Forelimb muscle (tissue), 1 donor: ENCODE data around the gene FAM13A. TPM values are rescaled to one million over a fixed set of nuclear protein-coding genes. Genes with fewer than 3 reads are reported as not detected.
"Not testable (repeated sequence)": the region's sequence is repeated elsewhere in the genome, so short reads cannot be mapped to it uniquely, and the experiment has no call there.

Experiments
- DNase-seq: peaks from one replicate; pipeline ENCODE4 v3.0.0-alpha.2; 2013; ENCODE audit warnings: low read depth
- polyA plus RNA-seq: library from polyadenylated mRNA; unstranded; fragments of 120-200 nt; gene quantifications from one replicate; pipeline ENCODE4 v1.2.1, GENCODE V29; 2013; ENCODE audit not compliant: insufficient read length

The FAM13A gene
- polyA plus RNA-seq, 1 donor: 36.0 TPM

GRCh38 chr4:89044147-89044900 lies 12.7 kb downstream of the FAM13A start:
- no peak for DNase-seq

DNA sequence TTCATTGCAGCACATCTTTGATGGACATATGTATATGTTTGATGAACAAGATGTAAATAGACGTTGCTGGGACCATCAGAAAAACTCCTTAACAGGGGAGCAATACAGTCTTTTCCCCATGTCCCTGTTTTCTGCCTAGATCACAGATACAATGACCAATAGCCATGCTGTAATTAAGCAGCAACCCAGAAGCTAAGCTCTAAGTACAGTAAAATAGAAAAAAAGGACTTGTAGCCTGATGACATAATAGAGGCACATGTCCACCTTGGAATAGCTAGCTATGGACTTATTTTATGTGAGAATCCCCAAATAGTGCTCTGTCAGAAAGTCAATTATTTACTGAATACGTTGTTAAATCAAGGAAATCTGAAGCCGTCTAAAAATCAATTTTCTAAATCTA lies 14.9 kb downstream of the FAM13A start:
- no peak for DNase-seq

GRCh38 chr4:89039730-89040338 lies 17.2 kb downstream of the FAM13A start:
- DNase-seq: no peak

DNA sequence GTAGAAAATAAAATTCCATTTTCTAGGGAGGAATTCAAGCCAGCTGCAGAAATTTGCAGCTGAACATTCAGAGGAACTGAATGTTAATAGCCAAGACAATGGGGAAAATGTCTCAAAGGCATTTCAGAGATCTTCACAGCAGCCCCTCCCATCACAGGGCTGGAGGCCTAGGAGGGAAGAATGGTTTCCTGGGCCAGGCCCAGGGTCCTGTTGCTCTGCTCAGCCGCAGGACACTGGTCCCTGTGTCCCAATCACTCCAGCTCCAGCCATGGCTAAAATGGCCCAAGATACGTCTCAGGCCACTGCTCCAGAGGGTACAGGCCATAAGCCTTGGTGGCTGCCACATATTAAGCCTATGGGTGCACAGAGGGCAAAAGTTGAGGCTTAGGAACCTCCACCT lies 20.4 kb downstream of the FAM13A start:
- no peak for DNase-seq

GRCh38 chr4:89031272-89031671 lies 25.7 kb downstream of the FAM13A start:
- DNase-seq: no peak

- no peak for DNase-seq
Observed at GRCh38 chr4:89029591-89029990, 27.4 kb downstream of the FAM13A start.

- no peak for DNase-seq
Observed at GRCh38 chr4:89026542-89026941, 30.4 kb downstream of the FAM13A start.

- DNase-seq: peak; percentile 76
Observed at GRCh38 chr4:89024051-89024675, 32.8 kb downstream of the FAM13A start.

DNA sequence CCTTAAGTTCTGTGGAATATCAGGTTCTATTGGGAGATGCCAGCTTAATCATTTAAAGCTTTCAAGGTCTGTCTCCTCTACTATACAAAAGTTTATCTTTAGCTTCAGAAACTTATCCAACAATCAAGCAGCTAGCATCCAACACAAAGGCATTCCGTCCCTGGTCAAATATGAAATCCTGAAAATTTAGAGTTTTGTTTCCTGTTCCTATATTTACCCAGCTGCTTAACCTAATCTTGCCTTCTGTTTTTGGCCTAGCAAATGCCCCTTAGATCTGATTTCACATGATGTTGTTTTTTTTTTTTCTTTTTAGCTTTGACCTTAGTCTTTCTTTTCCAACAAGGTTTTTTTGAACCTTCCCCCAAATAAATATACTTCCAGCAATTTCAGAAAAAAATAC lies 33.8 kb downstream of the FAM13A start:
- no peak for DNase-seq

GRCh38 chr4:89022426-89023128 lies 34.4 kb downstream of the FAM13A start:
- DNase-seq: no peak

DNA sequence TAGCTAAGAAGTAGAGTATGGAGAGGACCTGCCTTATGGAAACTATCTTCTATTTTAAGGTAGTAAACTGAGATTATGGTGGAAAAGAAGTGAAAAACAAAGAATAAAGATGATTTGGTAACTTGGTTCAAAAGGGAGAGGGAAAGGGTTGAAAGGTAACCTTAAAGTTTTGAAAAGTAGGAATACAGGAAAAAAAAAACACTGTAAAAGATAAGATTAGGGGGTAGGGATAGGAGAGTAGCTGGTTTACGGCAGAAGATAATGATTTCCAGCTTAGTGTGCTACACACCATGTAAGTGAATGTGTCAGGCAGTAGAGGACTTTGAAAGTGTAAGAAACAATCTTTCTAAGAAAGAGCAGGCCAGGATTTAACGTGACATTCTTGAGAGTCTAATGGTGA lies 35.3 kb downstream of the FAM13A start:
- no peak for DNase-seq

- no peak for DNase-seq
Observed at GRCh38 chr4:89021062-89021461, 35.9 kb downstream of the FAM13A start.

- DNase-seq: not testable (repeated sequence)
Observed at GRCh38 chr4:89014897-89015296, 42.1 kb downstream of the FAM13A start.

- no peak for DNase-seq
Observed at GRCh38 chr4:89009761-89010369, 47.1 kb downstream of the FAM13A start.

GRCh38 chr4:89009115-89009514 lies 47.9 kb downstream of the FAM13A start:
- DNase-seq: no peak

DNA sequence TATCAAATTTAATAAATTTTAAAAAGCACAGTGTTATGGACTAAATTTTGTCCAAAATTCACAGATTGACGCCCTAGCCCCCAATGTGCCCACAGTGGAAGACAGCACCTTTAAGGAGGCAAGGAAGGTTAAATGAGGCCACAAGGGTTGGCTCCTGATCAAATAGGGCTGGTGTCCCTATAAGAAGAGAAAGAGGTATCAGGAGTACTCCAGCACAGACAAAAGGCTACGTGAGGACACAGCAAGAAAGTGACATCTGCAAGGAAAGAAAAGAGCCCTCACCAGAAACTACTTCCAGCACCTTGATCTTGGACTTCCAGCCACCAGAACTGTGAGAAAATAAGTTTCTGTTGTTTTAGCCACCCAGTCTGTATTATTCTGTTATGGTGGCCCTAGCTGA lies 48.8 kb downstream of the FAM13A start:
- DNase-seq: no peak

GRCh38 chr4:89007338-89007939 lies 49.5 kb downstream of the FAM13A start:
- DNase-seq: no peak

DNA sequence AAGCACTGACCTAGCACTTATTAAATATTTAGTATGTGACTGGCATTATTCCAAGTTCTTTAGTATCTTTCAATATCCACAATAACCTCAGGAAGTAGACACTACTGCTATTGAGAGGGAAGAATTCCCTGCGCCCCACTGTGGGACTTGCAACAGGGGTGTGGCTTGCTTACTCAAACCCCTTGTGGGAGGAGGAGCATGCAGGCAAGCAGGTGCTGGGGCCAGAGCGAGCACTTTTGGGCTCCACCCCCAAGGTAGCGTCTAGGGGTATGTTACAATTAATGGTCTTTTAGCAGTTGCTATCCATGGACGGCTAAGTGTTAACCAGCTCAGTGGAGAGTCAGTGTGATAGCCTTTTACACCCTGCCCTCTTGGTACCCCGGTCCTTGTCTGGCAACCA lies 50.7 kb downstream of the FAM13A start:
- no peak for DNase-seq

DNA sequence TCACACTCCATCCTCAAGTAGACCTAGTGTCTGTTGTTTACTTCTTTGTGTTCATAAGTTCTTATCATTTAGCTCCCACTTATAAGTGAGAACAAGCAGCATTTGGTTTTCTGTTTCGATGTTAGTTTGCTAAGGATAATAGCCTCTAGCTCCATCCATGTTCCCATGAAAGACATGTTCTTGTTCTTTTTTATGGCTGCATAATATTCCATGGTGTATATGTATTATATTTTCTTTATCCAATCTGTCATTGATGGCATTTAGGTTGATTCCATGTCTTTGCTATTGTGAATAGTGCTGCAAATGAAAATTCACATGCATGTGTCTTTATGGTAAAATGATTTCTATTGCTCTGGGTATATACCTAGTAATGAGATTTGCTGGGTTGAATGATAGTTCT lies 51.9 kb downstream of the FAM13A start:
- not testable (repeated sequence) for DNase-seq

GRCh38 chr4:89001647-89002445 lies 55.1 kb downstream of the FAM13A start:
- DNase-seq: no peak
